HEK293 (cell line): ENCODE measurements around the gene ADAMTS12.

Experiments used
- CTCF ChIA-PET: fragments of 350-600 bp; formaldehyde crosslinking; extraction: SDS; loops from one replicate; lab custom pipeline; 2021; ENCODE audit warnings: antibody characterized with exemption; lab: Yijun Ruan, JAX
- POLR2A ChIA-PET: fragments of 300-600 bp; formaldehyde crosslinking; extraction: SDS; loops from one replicate; lab custom pipeline; 2020; ENCODE audit warnings: antibody characterized with exemption, inconsistent platforms; lab: Yijun Ruan, JAX
- H3K27ac ChIP-seq: fragments of 200-500 bp; sonication (Bioruptor generic); 2 replicates; pipeline ENCODE4 v1.5.1; 2014; ENCODE audit warnings: low read depth, low read length, control low read depth, inconsistent platforms; ENCODE audit errors: extremely low read depth
- H3K36me3 ChIP-seq, 2 experiments: fragments of 200-500 bp in 1 of 2; sonication (Bioruptor generic) in 1 of 2; 1 replicate in 1 of 2; 2 replicates in 1 of 2; pipeline ENCODE4 v1.5.1; 2014 to 2017; ENCODE audit warnings: inconsistent platforms in 2 of 2, low read length in 2 of 2; ENCODE audit not compliant: control insufficient read depth in 2 of 2, insufficient read depth in 1 of 2
- H3K4me1 ChIP-seq: fragments of 200-500 bp; sonication (Bioruptor generic); 2 replicates; pipeline ENCODE4 v1.5.1; 2014; ENCODE audit warnings: mild to moderate bottlenecking, low read length, inconsistent platforms; ENCODE audit not compliant: control insufficient read depth, insufficient read depth
- H3K4me3 ChIP-seq: 2 replicates; pipeline ENCODE4 v1.5.1; 2011; ENCODE audit warnings: low read depth, mild to moderate bottlenecking, control low read depth, low read length, moderate library complexity
- H3K9me3 ChIP-seq: fragments of 200-500 bp; sonication (Bioruptor generic); 2 replicates; pipeline ENCODE4 v1.5.1; 2014; ENCODE audit warnings: low read depth, low read length, inconsistent platforms; ENCODE audit not compliant: control insufficient read depth, insufficient read depth
- EGR2 ChIP-seq: fragments of 450-650 bp; formaldehyde crosslinking; IDR thresholded peaks from 2 replicates; pipeline ENCODE4 v1.5.1; 2016; ENCODE audit warnings: low read depth, missing biosample characterization, missing genetic modification characterization
- MEIS1 ChIP-seq: sonication (generic); formaldehyde crosslinking; IDR thresholded peaks from 2 replicates; pipeline ENCODE4 v1.8.1; 2022; ENCODE audit warnings: missing genetic modification reagents, mild to moderate bottlenecking, borderline replicate concordance
- OSR2 ChIP-seq: fragments of 450-650 bp; formaldehyde crosslinking; IDR thresholded peaks from 2 replicates; pipeline ENCODE4 v1.5.1; 2016; ENCODE audit warnings: missing biosample characterization, missing genetic modification characterization
- OVOL3 ChIP-seq: fragments of 450-650 bp; formaldehyde crosslinking; IDR thresholded peaks from 2 replicates; pipeline ENCODE4 v1.5.1; 2016; ENCODE audit warnings: missing biosample characterization, missing genetic modification characterization
- ZFHX2 ChIP-seq: fragments of 450-650 bp; formaldehyde crosslinking; conservative IDR thresholded peaks from 2 replicates; pipeline ENCODE4 v1.5.1; 2016; ENCODE audit warnings: missing biosample characterization, missing genetic modification characterization
- ZNF132 ChIP-seq: fragments of 450-650 bp; formaldehyde crosslinking; IDR thresholded peaks from 2 replicates; pipeline ENCODE4 v1.5.1; 2017; ENCODE audit warnings: missing biosample characterization, missing genetic modification characterization, borderline replicate concordance
- ZNF138 ChIP-seq: fragments of 450-650 bp; formaldehyde crosslinking; IDR thresholded peaks from 2 replicates; pipeline ENCODE4 v1.5.1; 2016; ENCODE audit warnings: missing biosample characterization, missing genetic modification characterization, borderline replicate concordance
- ZNF140 ChIP-seq: fragments of 450-650 bp; formaldehyde crosslinking; IDR thresholded peaks from 2 replicates; pipeline ENCODE4 v1.5.1; 2016; ENCODE audit warnings: missing biosample characterization, missing genetic modification characterization
- ZNF202 ChIP-seq: fragments of 450-650 bp; formaldehyde crosslinking; IDR thresholded peaks from 2 replicates; pipeline ENCODE4 v1.5.1; 2016; ENCODE audit warnings: missing biosample characterization, missing genetic modification characterization, borderline replicate concordance
- ZNF292 ChIP-seq: fragments of 450-650 bp; formaldehyde crosslinking; IDR thresholded peaks from 2 replicates; pipeline ENCODE4 v1.5.1; 2016; ENCODE audit warnings: low read depth, missing biosample characterization, missing genetic modification characterization, borderline replicate concordance
- ZNF426 ChIP-seq: fragments of 450-650 bp; formaldehyde crosslinking; IDR thresholded peaks from 2 replicates; pipeline ENCODE4 v1.5.1; 2017; ENCODE audit warnings: missing biosample characterization, missing genetic modification characterization, mild to moderate bottlenecking, inconsistent platforms, moderate library complexity
- ZNF560 ChIP-seq: fragments of 450-650 bp; formaldehyde crosslinking; IDR thresholded peaks from 2 replicates; pipeline ENCODE4 v1.5.1; 2017; ENCODE audit warnings: missing biosample characterization, missing genetic modification characterization, borderline replicate concordance
- ZNF610 ChIP-seq: fragments of 450-650 bp; formaldehyde crosslinking; IDR thresholded peaks from 2 replicates; pipeline ENCODE4 v1.5.1; 2016; ENCODE audit warnings: missing biosample characterization, missing genetic modification characterization, borderline replicate concordance
- ZNF621 ChIP-seq: fragments of 450-650 bp; formaldehyde crosslinking; IDR thresholded peaks from 2 replicates; pipeline ENCODE4 v1.5.1; 2017; ENCODE audit warnings: missing biosample characterization, missing genetic modification characterization
- ZNF707 ChIP-seq: fragments of 450-650 bp; formaldehyde crosslinking; IDR thresholded peaks from 2 replicates; pipeline ENCODE4 v1.5.1; 2016; ENCODE audit warnings: missing biosample characterization, missing genetic modification characterization
- ZNF777 ChIP-seq: fragments of 450-650 bp; formaldehyde crosslinking; IDR thresholded peaks from 2 replicates; pipeline ENCODE4 v1.5.1; 2017; ENCODE audit warnings: missing biosample characterization, missing genetic modification characterization, borderline replicate concordance
- ZNF791 ChIP-seq: fragments of 450-650 bp; formaldehyde crosslinking; IDR thresholded peaks from 2 replicates; pipeline ENCODE4 v1.5.1; 2016; ENCODE audit warnings: missing biosample characterization, missing genetic modification characterization
- ZXDB ChIP-seq: fragments of 450-650 bp; formaldehyde crosslinking; IDR thresholded peaks from 2 replicates; pipeline ENCODE4 v1.5.1; 2016; ENCODE audit warnings: missing biosample characterization, missing genetic modification characterization
- TF ChIP-seq, protein P1 (sequence below): fragments of 450-650 bp; formaldehyde crosslinking; IDR thresholded peaks from 2 replicates; pipeline ENCODE4 v1.5.1; 2017; ENCODE audit warnings: missing biosample characterization, missing genetic modification characterization
- TF ChIP-seq, protein P2 (sequence below): fragments of 450-650 bp; formaldehyde crosslinking; IDR thresholded peaks from 2 replicates; pipeline ENCODE4 v1.5.1; 2016; ENCODE audit warnings: missing biosample characterization, missing genetic modification characterization
- TF ChIP-seq, protein P3 (sequence below): fragments of 450-650 bp; formaldehyde crosslinking; IDR thresholded peaks from 2 replicates; pipeline ENCODE4 v1.5.1; 2017; ENCODE audit warnings: missing biosample characterization, mild to moderate bottlenecking, missing genetic modification characterization, moderate library complexity

Gene ADAMTS12

DNA sequence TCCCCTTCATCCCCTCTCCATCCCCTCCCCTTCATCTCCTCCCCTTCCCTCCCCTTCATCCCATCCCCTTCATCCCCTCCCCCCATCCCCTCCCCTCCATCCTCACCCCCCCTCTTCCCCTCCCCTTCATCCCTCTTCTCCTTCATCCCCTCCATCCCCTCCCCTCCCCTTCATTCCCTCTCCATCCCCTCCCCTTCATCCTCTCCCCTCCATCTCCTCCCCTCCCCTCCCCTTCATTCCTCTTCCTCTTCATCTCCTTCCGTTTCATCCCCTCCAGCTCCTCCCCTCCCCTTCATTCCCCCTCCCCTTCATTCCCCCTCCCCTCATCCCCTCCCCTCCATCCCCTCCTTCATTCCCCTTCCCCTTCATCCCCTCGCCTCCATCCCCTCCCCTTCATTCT is 410.9 kb downstream of the ADAMTS12 start:
- TF ChIP-seq ZNF610 (tag by site-specific recombination), result no peak
- TF ChIP-seq ZNF621 (tag by site-specific recombination), result no peak
- no peak for TF ChIP-seq OVOL3 (tag by site-specific recombination)
- no peak for TF ChIP-seq ZXDB (tag by site-specific recombination)
- no peak for TF ChIP-seq ZNF777 (tag by site-specific recombination)
- no peak for TF ChIP-seq ZNF560
- no peak for TF ChIP-seq ZNF202
- TF ChIP-seq, protein P1, sequence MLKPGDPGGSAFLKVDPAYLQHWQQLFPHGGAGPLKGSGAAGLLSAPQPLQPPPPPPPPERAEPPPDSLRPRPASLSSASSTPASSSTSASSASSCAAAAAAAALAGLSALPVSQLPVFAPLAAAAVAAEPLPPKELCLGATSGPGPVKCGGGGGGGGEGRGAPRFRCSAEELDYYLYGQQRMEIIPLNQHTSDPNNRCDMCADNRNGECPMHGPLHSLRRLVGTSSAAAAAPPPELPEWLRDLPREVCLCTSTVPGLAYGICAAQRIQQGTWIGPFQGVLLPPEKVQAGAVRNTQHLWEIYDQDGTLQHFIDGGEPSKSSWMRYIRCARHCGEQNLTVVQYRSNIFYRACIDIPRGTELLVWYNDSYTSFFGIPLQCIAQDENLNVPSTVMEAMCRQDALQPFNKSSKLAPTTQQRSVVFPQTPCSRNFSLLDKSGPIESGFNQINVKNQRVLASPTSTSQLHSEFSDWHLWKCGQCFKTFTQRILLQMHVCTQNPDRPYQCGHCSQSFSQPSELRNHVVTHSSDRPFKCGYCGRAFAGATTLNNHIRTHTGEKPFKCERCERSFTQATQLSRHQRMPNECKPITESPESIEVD (tag by site-specific recombination), result no peak
- TF ChIP-seq, protein P2, sequence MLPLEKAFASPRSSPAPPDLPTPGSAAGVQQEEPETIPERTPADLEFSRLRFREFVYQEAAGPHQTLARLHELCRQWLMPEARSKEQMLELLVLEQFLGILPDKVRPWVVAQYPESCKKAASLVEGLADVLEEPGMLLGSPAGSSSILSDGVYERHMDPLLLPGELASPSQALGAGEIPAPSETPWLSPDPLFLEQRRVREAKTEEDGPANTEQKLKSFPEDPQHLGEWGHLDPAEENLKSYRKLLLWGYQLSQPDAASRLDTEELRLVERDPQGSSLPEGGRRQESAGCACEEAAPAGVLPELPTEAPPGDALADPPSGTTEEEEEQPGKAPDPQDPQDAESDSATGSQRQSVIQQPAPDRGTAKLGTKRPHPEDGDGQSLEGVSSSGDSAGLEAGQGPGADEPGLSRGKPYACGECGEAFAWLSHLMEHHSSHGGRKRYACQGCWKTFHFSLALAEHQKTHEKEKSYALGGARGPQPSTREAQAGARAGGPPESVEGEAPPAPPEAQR (tag by site-specific recombination), result no peak
- TF ChIP-seq OSR2 (tag by site-specific recombination), result no peak
- no peak for TF ChIP-seq ZNF791 (tag by site-specific recombination)
- TF ChIP-seq ZNF707 (tag by site-specific recombination), result no peak
- TF ChIP-seq ZNF138 (tag by site-specific recombination), result no peak
- no peak for TF ChIP-seq ZNF140
- TF ChIP-seq ZNF426, result no peak
- TF ChIP-seq ZFHX2 (tag by site-specific recombination), result no peak
- no peak overlapping the region for H3K4me3 ChIP-seq
- H3K36me3 ChIP-seq, result peaks cover 0 to 20% of the 10 kb centered on the region in 2 experiments; a peak in 2 of 3 replicates
- POLR2A ChIA-PET, result no interaction called here
- no peak overlapping the region for H3K27ac ChIP-seq
- no peaks in the 10 kb centered on the region for H3K9me3 ChIP-seq
- H3K4me1 ChIP-seq, result no peaks in the 10 kb centered on the region
- CTCF ChIA-PET, result no interaction called here

DNA sequence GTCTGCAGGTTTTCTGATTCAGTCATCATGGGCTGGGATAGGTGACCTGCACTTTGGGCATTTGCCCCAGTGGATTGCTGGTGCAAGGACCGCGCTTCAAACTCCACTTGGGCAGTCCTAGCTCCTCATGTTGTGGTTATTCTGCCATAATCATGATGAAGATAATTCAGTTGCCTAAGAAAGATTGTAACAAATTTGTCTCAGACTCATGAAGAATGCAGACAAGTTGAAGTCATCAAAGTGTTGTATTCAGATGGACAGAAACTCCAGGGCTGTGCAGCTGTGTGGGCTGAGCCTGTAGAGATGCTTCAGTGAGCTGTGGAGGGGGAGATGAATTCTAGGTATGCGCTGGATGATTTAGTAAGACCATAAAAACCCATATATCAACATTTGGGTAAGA is 412.5 kb downstream of the ADAMTS12 start:
- ChIA-PET POLR2A (no interaction called here), CTCF (interaction anchor here (1.4 kb wide), 1 partner anchor 456 kb away, joined by 6 read pairs; no protein-coding TSS in a partner anchor)
- peaks cover 0 to 36% of the 10 kb centered on the region in 2 experiments; a peak in 2 of 3 replicates for H3K36me3 ChIP-seq
- no peaks in the 10 kb centered on the region for H3K4me1 ChIP-seq
- no peaks in the 10 kb centered on the region for H3K9me3 ChIP-seq
- no peak for TF ChIP-seq ZNF292 (tag by site-specific recombination)
- H3K4me3 ChIP-seq, result no peak overlapping the region
- no peak overlapping the region for H3K27ac ChIP-seq

DNA sequence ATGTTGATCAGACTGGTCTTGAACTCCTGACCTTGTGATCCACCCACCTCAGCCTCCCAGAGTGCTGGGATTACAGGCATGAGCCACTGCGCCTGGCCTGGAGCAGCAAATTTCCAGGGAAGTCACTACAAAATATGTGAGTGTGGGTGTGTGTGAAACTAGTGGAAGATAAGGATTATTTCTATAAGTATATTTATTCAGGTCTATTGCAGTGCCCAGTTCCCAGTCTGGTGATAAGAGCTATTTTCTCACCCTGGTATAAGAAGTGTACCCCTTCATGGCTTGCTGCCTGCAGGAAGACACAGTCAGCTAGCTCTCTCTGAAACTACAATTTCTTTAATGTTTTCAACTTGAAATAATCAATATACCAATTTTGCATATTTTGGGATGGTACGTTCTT is 414.0 kb downstream of the ADAMTS12 start:
- ChIA-PET POLR2A (no interaction called here), CTCF (interaction anchor here (0.5 to 1.4 kb wide), 3 partner anchors 41 to 1046 kb away, joined by 3 to 6 read pairs (median 4); no protein-coding TSS in a partner anchor)
- Histone ChIP-seq H3K36me3 (peaks cover 2 to 43% of the 10 kb centered on the region in 2 experiments), H3K4me3 (no peak overlapping the region), H3K4me1 (no peaks in the 10 kb centered on the region), H3K27ac (no peak overlapping the region), H3K9me3 (no peaks in the 10 kb centered on the region)
- TF ChIP-seq EGR2 (0 out of 2 replicates have a peak, but pooled peaks have one; percentile 17), ZNF132 (no peak), MEIS1 (no peak)
- TF ChIP-seq, protein P3, sequence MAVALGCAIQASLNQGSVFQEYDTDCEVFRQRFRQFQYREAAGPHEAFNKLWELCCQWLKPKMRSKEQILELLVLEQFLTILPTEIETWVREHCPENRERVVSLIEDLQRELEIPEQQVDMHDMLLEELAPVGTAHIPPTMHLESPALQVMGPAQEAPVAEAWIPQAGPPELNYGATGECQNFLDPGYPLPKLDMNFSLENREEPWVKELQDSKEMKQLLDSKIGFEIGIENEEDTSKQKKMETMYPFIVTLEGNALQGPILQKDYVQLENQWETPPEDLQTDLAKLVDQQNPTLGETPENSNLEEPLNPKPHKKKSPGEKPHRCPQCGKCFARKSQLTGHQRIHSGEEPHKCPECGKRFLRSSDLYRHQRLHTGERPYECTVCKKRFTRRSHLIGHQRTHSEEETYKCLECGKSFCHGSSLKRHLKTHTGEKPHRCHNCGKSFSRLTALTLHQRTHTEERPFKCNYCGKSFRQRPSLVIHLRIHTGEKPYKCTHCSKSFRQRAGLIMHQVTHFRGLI, result no peak
